Keratinocyte (primary cell): Measurements from ENCODE around the gene DLG5. TPM values are rescaled to one million over a fixed set of nuclear protein-coding genes. Genes with fewer than 3 reads are reported as not detected.

Experiments used
- DNase-seq: peaks from one replicate; pipeline ENCODE4 v3.0.0-alpha.2; 2011; ENCODE audit warnings: low read depth, missing footprints, low spot score
- FAIRE-seq: peaks from 2 replicates; lab custom pipeline; 2011; peaks lifted over from hg19 to GRCh38; lab: Jason Lieb, UNC
- H2AFZ ChIP-seq: 2 replicates; pipeline ENCODE4 v1.6.0; 2012; ENCODE audit warnings: low read length, control low read depth, inconsistent platforms; ENCODE audit not compliant: control insufficient read depth
- H3K27ac ChIP-seq: 2 replicates; pipeline ENCODE4 v1.5.1; 2011; ENCODE audit warnings: low read length; ENCODE audit not compliant: control insufficient read depth, insufficient read depth
- H3K27me3 ChIP-seq: 3 replicates; pipeline ENCODE4 v1.6.0; 2011; ENCODE audit warnings: low read length; ENCODE audit not compliant: control insufficient read depth, insufficient read depth; ENCODE audit errors: extremely low read depth
- H3K36me3 ChIP-seq, 2 experiments: 2 replicates in 1 of 2; 3 replicates in 1 of 2; pipeline ENCODE4 v1.5.1; 2011; ENCODE audit warnings: low read length in 2 of 2, mild to moderate bottlenecking in 1 of 2; ENCODE audit not compliant: control insufficient read depth in 2 of 2, insufficient read depth in 2 of 2; ENCODE audit errors: extremely low read depth in 1 of 2
- H3K4me1 ChIP-seq: 3 replicates; pipeline ENCODE4 v1.5.1; 2011; ENCODE audit warnings: low read length; ENCODE audit not compliant: control insufficient read depth, insufficient read depth; ENCODE audit errors: extremely low read depth
- H3K4me2 ChIP-seq: 3 replicates; pipeline ENCODE4 v1.6.0; 2011; ENCODE audit warnings: low read depth, low read length; ENCODE audit not compliant: control insufficient read depth, insufficient read depth; ENCODE audit errors: extremely low read depth
- H3K4me3 ChIP-seq, 3 experiments: fragments of 200-600 bp in 1 of 3; sonication (generic) in 1 of 3; 2 replicates in 2 of 3; 3 replicates in 1 of 3; pipeline ENCODE4 v1.5.1; 2011 to 2016; ENCODE audit warnings: low read length in 3 of 3, mild to moderate bottlenecking in 3 of 3, control low read depth in 2 of 3, inconsistent platforms in 1 of 3, low read depth in 1 of 3, mixed read lengths in 1 of 3, mixed run types in 1 of 3, moderate library complexity in 1 of 3; ENCODE audit not compliant: control insufficient read depth in 2 of 3, insufficient read depth in 2 of 3; ENCODE audit errors: extremely low read depth in 1 of 3
- H3K79me2 ChIP-seq: 2 replicates; pipeline ENCODE4 v1.6.0; 2012; ENCODE audit warnings: low read length; ENCODE audit not compliant: control insufficient read depth, insufficient read depth
- H3K9ac ChIP-seq: 3 replicates; pipeline ENCODE4 v1.6.0; 2011; ENCODE audit warnings: low read length; ENCODE audit not compliant: control insufficient read depth, insufficient read depth; ENCODE audit errors: extremely low read depth
- H3K9me1 ChIP-seq: 3 replicates; pipeline ENCODE4 v1.6.0; 2011; ENCODE audit warnings: low read length; ENCODE audit not compliant: control insufficient read depth, insufficient read depth; ENCODE audit errors: extremely low read depth
- H3K9me3 ChIP-seq: 2 replicates; pipeline ENCODE4 v1.5.1; 2012; ENCODE audit warnings: low read depth, low read length; ENCODE audit not compliant: control insufficient read depth
- H4K20me1 ChIP-seq: 3 replicates; pipeline ENCODE4 v1.6.0; 2011; ENCODE audit warnings: low read length; ENCODE audit not compliant: control insufficient read depth, insufficient read depth; ENCODE audit errors: extremely low read depth
- CTCF ChIP-seq, 3 experiments: IDR thresholded peaks in 1 of 3; conservative IDR thresholded peaks in 1 of 3; optimal IDR thresholded peaks in 1 of 3; 2 replicates in 2 of 3; 3 replicates in 1 of 3; pipeline versions ENCODE3 to v1.5.1; 2011; ENCODE audit warnings: low read length in 3 of 3, mild to moderate bottlenecking in 3 of 3, moderate library complexity in 2 of 3, control low read depth in 1 of 3, inconsistent platforms in 1 of 3; ENCODE audit not compliant: insufficient read depth in 2 of 3; ENCODE audit errors: extremely low read depth in 1 of 3
- EZH2 ChIP-seq: IDR thresholded peaks from one replicate; pipeline ENCODE4 v1.6.1; 2012; ENCODE audit warnings: inconsistent platforms, mild to moderate bottlenecking, low read length, moderate library complexity
- dilution Hi-C: fragments of 300-500 bp; cut with MboI; formaldehyde crosslinking; loops from one replicate; pipeline ENCODE4 v1.7.0; 2020; ENCODE audit warnings: low sequenced_read_pairs; ENCODE audit not compliant: extremely low pct_ligation_motif_present
- polyA plus RNA-seq, 5 experiments: library from polyadenylated mRNA; depleted of rRNA in 3 of 5; stranded (reverse) in 3 of 5; stranded (forward) in 1 of 5; unstranded in 1 of 5; fragments of >200 nt; gene quantifications; 1 replicate in 1 of 5; 2 replicates in 3 of 5; 3 replicates in 1 of 5; pipeline versions ENCODE4 v1.2.1 to v1.2.3, GENCODE V29; 2011 to 2012; ENCODE audit warnings: missing spikeins in 2 of 5, low read depth in 1 of 5, low replicate concordance in 1 of 5

The DLG5 gene
- polyA plus RNA-seq, 1 donor (not counting 4 experiments of a cell fraction or from before 2014, with no cell fraction given) = 17.2 TPM

- FAIRE-seq (no peak), DNase-seq (no peak)
- dilution Hi-C loops = no loop called here
- peaks cover 5% of the 10 kb centered on the region for H4K20me1 ChIP-seq
- peaks cover 87% of the 10 kb centered on the region for H3K79me2 ChIP-seq
- no peak overlapping the region for H3K4me2 ChIP-seq
- peak overlapping the region; percentile 70 for H3K27ac ChIP-seq
- H3K27me3 ChIP-seq = no peaks in the 10 kb centered on the region
- peaks cover 5 to 20% of the 10 kb centered on the region in 2 experiments for H3K36me3 ChIP-seq
- H3K4me1 ChIP-seq = peaks cover 35% of the 10 kb centered on the region
- no peak overlapping the region for H2AFZ ChIP-seq
- H3K9me1 ChIP-seq = no peaks in the 10 kb centered on the region
- TF ChIP-seq EZH2 (no peak), CTCF (optimal IDR thresholded peaks at IDR 0.05 in 1 of 3, IDR thresholded peaks at IDR 0.05 in 1 of 3, conservative IDR thresholded peaks at IDR 0.05 in 1 of 3; ENCODE audit: extremely low read depth in 1 of 3, insufficient read depth in 2 of 3, low read length in 3 of 3) (peak; percentile 48 to 89 (median 69))
- no peaks in the 10 kb centered on the region for H3K9me3 ChIP-seq
- no peak overlapping the region for H3K4me3 ChIP-seq
- H3K9ac ChIP-seq = no peak overlapping the region
Observed at GRCh38 chr10:77907900-77908717, 18.4 kb downstream of the DLG5 start.

DNA sequence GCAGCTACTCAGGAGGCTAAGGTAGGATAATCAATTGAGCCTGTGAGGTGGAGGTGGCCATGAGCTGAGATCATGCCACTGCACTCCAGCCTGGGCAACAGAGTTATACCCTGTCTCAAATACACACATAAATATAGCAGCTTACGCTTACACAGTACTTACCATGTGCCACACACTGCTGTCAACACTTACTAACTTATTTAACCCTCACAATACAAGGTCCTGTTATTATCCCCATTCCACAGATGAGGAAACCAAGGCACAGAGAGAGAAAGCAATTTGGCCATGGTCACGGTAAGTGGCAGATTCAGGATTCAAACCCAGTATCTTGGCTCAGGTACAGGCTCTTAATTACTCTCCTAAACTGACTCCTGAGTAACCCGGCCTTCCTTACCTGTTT is 19.1 kb downstream of the DLG5 start:
- Histone ChIP-seq H3K4me1 (peaks cover 35% of the 10 kb centered on the region), H3K27ac (peak overlapping the region; percentile 70), H3K9me1 (no peaks in the 10 kb centered on the region), H2AFZ (no peak overlapping the region), H3K4me3 (no peak overlapping the region), H3K27me3 (no peaks in the 10 kb centered on the region), H3K9ac (peak overlapping the region; percentile 23), H3K79me2 (peaks cover 80% of the 10 kb centered on the region), H3K4me2 (no peak overlapping the region), H3K9me3 (no peaks in the 10 kb centered on the region), H3K36me3 (peaks cover 5 to 20% of the 10 kb centered on the region in 2 experiments), H4K20me1 (peaks cover 5% of the 10 kb centered on the region)
- no peak for DNase-seq
- TF ChIP-seq CTCF (optimal IDR thresholded peaks at IDR 0.05 in 1 of 3, IDR thresholded peaks at IDR 0.05 in 1 of 3, conservative IDR thresholded peaks at IDR 0.05 in 1 of 3; ENCODE audit: extremely low read depth in 1 of 3, insufficient read depth in 2 of 3, low read length in 3 of 3) = no peak
- TF ChIP-seq EZH2 = no peak
- FAIRE-seq = no peak
- dilution Hi-C loops = no loop called here
